CD14-positive monocyte (primary cell): ENCODE results near the gene BOD1. TPM values are rescaled to one million over a fixed set of nuclear protein-coding genes. Genes with fewer than 3 reads are reported as not detected.

Source experiments
- DNase-seq, 3 donors: peaks; one replicate each; pipeline ENCODE4 v3.0.0-alpha.2; 2011 to 2022
- H2AFZ ChIP-seq: 2 replicates; pipeline ENCODE4 v1.6.0; 2012; ENCODE audit warnings: mild to moderate bottlenecking, low read depth, low read length, inconsistent platforms; ENCODE audit not compliant: insufficient read depth, poor library complexity, severe bottlenecking
- H3K27ac ChIP-seq, 2 donors: 1 replicate in 1 of 2; 2 replicates in 1 of 2; pipeline ENCODE4 v1.5.1; 2012 to 2013; ENCODE audit warnings: low read length in 2 of 2, control low read depth in 1 of 2, inconsistent platforms in 1 of 2, low read depth in 1 of 2, mild to moderate bottlenecking in 1 of 2
- H3K27me3 ChIP-seq, 2 donors: one replicate each; pipeline versions ENCODE4 v1.6.0 to v1.6.1; 2011 to 2013; ENCODE audit warnings: low read length in 2 of 2; ENCODE audit not compliant: control insufficient read depth in 2 of 2, insufficient read depth in 2 of 2
- H3K36me3 ChIP-seq, 2 donors: replicated peaks in 1 of 2; 1 replicate in 1 of 2; 2 replicates in 1 of 2; pipeline versions ENCODE4 v1.5.1 to v1.6.1; 2012 to 2013; ENCODE audit warnings: low read length in 2 of 2, control low read depth in 1 of 2, inconsistent platforms in 1 of 2, mild to moderate bottlenecking in 1 of 2; ENCODE audit not compliant: insufficient read depth in 2 of 2, control insufficient read depth in 1 of 2
- H3K4me1 ChIP-seq, 2 donors: 1 replicate in 1 of 2; 2 replicates in 1 of 2; pipeline versions ENCODE4 v1.5.1 to v1.6.1; 2012 to 2013; ENCODE audit warnings: low read length in 2 of 2, control low read depth in 1 of 2, inconsistent platforms in 1 of 2, mild to moderate bottlenecking in 1 of 2, moderate library complexity in 1 of 2; ENCODE audit not compliant: insufficient read depth in 2 of 2, control insufficient read depth in 1 of 2
- H3K4me2 ChIP-seq: replicated peaks from 2 replicates; pipeline ENCODE3; 2012; ENCODE audit warnings: low read length, moderate library complexity, mild to moderate bottlenecking; ENCODE audit not compliant: poor library complexity, severe bottlenecking; ENCODE audit errors: extremely low read depth
- H3K4me3 ChIP-seq, 3 experiments: fragments of 200-600 bp in 1 of 3; sonication (generic) in 1 of 3; replicated peaks in 1 of 3; 1 replicate in 2 of 3; 2 replicates in 1 of 3; pipeline ENCODE4 v1.5.1; 2011 to 2013; ENCODE audit warnings: low read length in 3 of 3, mild to moderate bottlenecking in 3 of 3, control low read depth in 2 of 3, low read depth in 2 of 3, inconsistent platforms in 1 of 3, moderate library complexity in 1 of 3
- H3K79me2 ChIP-seq: 2 replicates; pipeline ENCODE4 v1.6.0; 2012; ENCODE audit warnings: mild to moderate bottlenecking, control low read depth, inconsistent platforms, low read length, moderate library complexity; ENCODE audit not compliant: insufficient read depth
- H3K9ac ChIP-seq: 2 replicates; pipeline ENCODE4 v1.6.0; 2017; ENCODE audit warnings: low read length, mild to moderate bottlenecking; ENCODE audit not compliant: insufficient read depth, poor library complexity, severe bottlenecking
- H3K9me3 ChIP-seq, 2 donors: replicated peaks in 1 of 2; 1 replicate in 1 of 2; 2 replicates in 1 of 2; pipeline versions ENCODE4 v1.5.1 to v1.6.1; 2012 to 2013; ENCODE audit warnings: low read length in 2 of 2, control low read depth in 1 of 2; ENCODE audit not compliant: control insufficient read depth in 1 of 2, insufficient read depth in 1 of 2
- H4K20me1 ChIP-seq: 2 replicates; pipeline ENCODE4 v1.6.0; 2012; ENCODE audit warnings: mild to moderate bottlenecking, low read length, control low read depth, moderate library complexity; ENCODE audit not compliant: insufficient read depth
- H3K27ac Mint-ChIP-seq, 7 donors: one replicate each; pipeline ENCODE4 v1.8.0; 2020; ENCODE audit warnings: mild to moderate bottlenecking in 7 of 7, mixed read lengths in 7 of 7, moderate library complexity in 6 of 7, inconsistent platforms in 2 of 7
- H3K27me3 Mint-ChIP-seq, 3 donors: one replicate each; pipeline ENCODE4 v1.8.0; 2021 to 2022; ENCODE audit warnings: low read depth in 3 of 3, mild to moderate bottlenecking in 3 of 3, mixed read lengths in 3 of 3, moderate library complexity in 3 of 3, inconsistent platforms in 1 of 3
- H3K36me3 Mint-ChIP-seq, 2 donors: one replicate each; pipeline ENCODE4 v1.8.0; 2020; ENCODE audit warnings: mixed read lengths in 2 of 2, inconsistent platforms in 1 of 2, mild to moderate bottlenecking in 1 of 2
- H3K4me1 Mint-ChIP-seq: one replicate; pipeline ENCODE4 v1.8.0; 2020; ENCODE audit warnings: mild to moderate bottlenecking, mixed read lengths
- H3K4me3 Mint-ChIP-seq, 2 donors: one replicate each; pipeline ENCODE4 v1.8.0; 2020; ENCODE audit warnings: mild to moderate bottlenecking in 2 of 2, mixed read lengths in 2 of 2, moderate library complexity in 1 of 2
- H3K9me3 Mint-ChIP-seq, 7 donors: one replicate each; pipeline ENCODE4 v1.8.0; 2020 to 2022; ENCODE audit warnings: mixed read lengths in 7 of 7, mild to moderate bottlenecking in 6 of 7, moderate library complexity in 6 of 7, inconsistent platforms in 2 of 7
- CTCF ChIP-seq: fragments of 200-600 bp; IDR thresholded peaks from one replicate; pipeline ENCODE4 v1.8.0; 2022; ENCODE audit warnings: antibody characterized with exemption, mild to moderate bottlenecking
- WGBS: methylation state at CpG from one replicate; pipeline ENCODE4 v1.1.5; 2013; ENCODE audit warnings: missing lambda C conversion rate; ENCODE audit not compliant: insufficient coverage; 5-methylcytosine and 5-hydroxymethylcytosine counted together
- intact Hi-C, 2 donors: fragments of 100-400 bp; cut with micrococcal nuclease; formaldehyde crosslinking; loops; one replicate each; pipeline versions ENCODE4 v1.15.0 to v1.15.1; 2023
- polyA plus RNA-seq, 3 donors: library from polyadenylated mRNA; depleted of rRNA in 1 of 3; unstranded in 2 of 3; stranded (reverse) in 1 of 3; fragments of 300-500 nt in 2 of 3; fragments of >200 nt in 1 of 3; fragmentation: Illumina TruSeq in 2 of 3; gene quantifications; 1 replicate in 2 of 3; 2 replicates in 1 of 3; pipeline ENCODE4 v1.2.3, GENCODE V29; 2012 to 2021

BOD1 gene
- polyA plus RNA-seq, 3 donors: 4.5 to 11.3 (median 5.8) TPM

GRCh38 chr5:173573126-173573960 is 43.1 kb downstream of the BOD1 start:
- no peaks in the 10 kb centered on the region for H3K4me1 ChIP-seq
- no peaks in the 10 kb centered on the region for H3K9me3 ChIP-seq
- Mint-ChIP-seq H3K27me3 (peaks cover 18 to 32% (median 26%) of the 10 kb centered on the region in 3 donors), H3K36me3 (no peaks in the 10 kb centered on the region), H3K9me3 (peaks cover 0 to 5% (median 3%) of the 10 kb centered on the region in 7 donors), H3K4me3 (peak overlapping the region in 1 of 2 donors; percentile 56), H3K4me1 (peaks cover 4% of the 10 kb centered on the region), H3K27ac (peak overlapping the region in 1 of 7 donors; percentile 48)
- WGBS: 12% methylated on average over 26 of the region's 35 CpGs
- H3K27me3 ChIP-seq: peaks cover 6 to 16% of the 10 kb centered on the region in 2 donors
- no peak overlapping the region for H3K4me2 ChIP-seq
- H4K20me1 ChIP-seq: no peaks in the 10 kb centered on the region
- H3K9ac ChIP-seq: no peak overlapping the region
- peak overlapping the region; percentile 41 for H2AFZ ChIP-seq
- intact Hi-C loops: loop anchor here (2.0 kb wide), 1 partner anchor 279 kb away; no protein-coding TSS in a partner anchor
- no peaks in the 10 kb centered on the region for H3K36me3 ChIP-seq
- no peak overlapping the region for H3K4me3 ChIP-seq
- no peak overlapping the region for H3K27ac ChIP-seq
- peak; percentile 30 to 59 (median 42) for DNase-seq
- H3K79me2 ChIP-seq: no peaks in the 10 kb centered on the region
- TF ChIP-seq CTCF: peak; percentile 95

- Histone ChIP-seq H3K36me3 (no peaks in the 10 kb centered on the region), H2AFZ (peak overlapping the region; percentile 41), H3K27ac (no peak overlapping the region), H4K20me1 (no peaks in the 10 kb centered on the region), H3K9me3 (no peaks in the 10 kb centered on the region), H3K9ac (no peak overlapping the region), H3K4me1 (no peaks in the 10 kb centered on the region), H3K4me2 (no peak overlapping the region), H3K27me3 (peaks cover 6 to 16% of the 10 kb centered on the region in 2 donors), H3K79me2 (no peaks in the 10 kb centered on the region), H3K4me3 (no peak overlapping the region)
- intact Hi-C loops: loop anchor here (2.0 kb wide), 1 partner anchor 278 kb away; no protein-coding TSS in a partner anchor
- no peak for DNase-seq
- H3K27me3 Mint-ChIP-seq: peaks cover 18 to 30% (median 26%) of the 10 kb centered on the region in 3 donors
- no peaks in the 10 kb centered on the region for H3K36me3 Mint-ChIP-seq
- TF ChIP-seq CTCF: no peak
- WGBS: 6% methylated on average over 3 of the region's 6 CpGs
- H3K4me3 Mint-ChIP-seq: peak overlapping the region in 1 of 2 donors; percentile 56
- peaks cover 0 to 5% (median 3%) of the 10 kb centered on the region in 7 donors for H3K9me3 Mint-ChIP-seq
- peaks cover 4% of the 10 kb centered on the region for H3K4me1 Mint-ChIP-seq
- no peak overlapping the region for H3K27ac Mint-ChIP-seq
Observed at GRCh38 chr5:173572431-173573125, 43.9 kb downstream of the BOD1 start.
